Hindlimb muscle (tissue), 1 donor: ENCODE measurements around the gene SMIM32. TPM values are rescaled to one million over a fixed set of nuclear protein-coding genes. Genes with fewer than 3 reads are reported as not detected.

Experiments
- DNase-seq: peaks from one replicate; pipeline ENCODE4 v3.0.0-alpha.2; 2013
- polyA plus RNA-seq: library from polyadenylated mRNA; unstranded; fragments of 120-200 nt; gene quantifications from one replicate; pipeline ENCODE4 v1.2.1, GENCODE V29; 2013; ENCODE audit not compliant: insufficient read length

SMIM32 gene
- polyA plus RNA-seq, result not detected

DNA sequence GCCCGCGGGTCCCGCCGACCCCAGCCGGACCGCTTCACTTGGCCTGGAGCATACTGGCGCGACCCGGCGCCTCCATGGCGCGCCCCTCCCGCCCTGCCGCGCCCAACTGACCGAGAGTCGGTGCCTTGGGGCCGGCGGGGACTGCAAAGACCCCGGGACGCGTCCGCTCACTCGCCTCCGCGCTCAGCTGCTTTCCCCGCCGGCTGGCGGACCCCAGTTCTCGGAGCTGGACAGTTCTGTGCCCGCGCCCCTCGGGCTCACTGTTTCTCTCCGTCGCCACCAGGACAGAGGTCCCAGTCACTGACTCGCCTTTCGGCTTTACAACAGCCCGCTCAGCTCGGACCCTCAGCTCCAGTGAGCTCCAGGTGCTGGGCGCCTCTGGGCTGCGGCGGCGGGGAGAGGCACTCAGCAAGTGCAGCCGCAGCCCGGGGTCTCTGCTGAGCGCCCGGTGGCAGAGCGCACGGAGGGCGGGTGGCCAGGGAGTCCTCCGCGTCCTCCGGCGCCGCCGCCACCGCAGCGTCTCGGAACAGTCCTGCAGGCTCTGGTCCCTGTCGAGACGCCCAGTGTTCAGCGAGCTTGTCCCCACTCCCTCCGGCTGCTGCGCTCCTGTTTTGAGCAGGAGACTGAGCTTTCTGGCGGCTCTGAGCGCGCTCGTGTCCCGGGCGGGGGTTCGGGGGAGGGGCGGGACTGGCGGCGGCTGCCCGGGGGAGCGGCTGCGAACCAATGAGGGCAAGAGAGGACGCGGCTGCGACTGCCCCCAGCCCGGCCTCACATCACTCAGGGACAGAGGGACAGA lies at the start of gene SMIM32:
Gene SMIM32, minus strand, starts transcription at position 637 of the 796 bp plus-strand sequence. CDS start 638 bp downstream, outside the sequence.
- peak; percentile 34 for DNase-seq

DNA sequence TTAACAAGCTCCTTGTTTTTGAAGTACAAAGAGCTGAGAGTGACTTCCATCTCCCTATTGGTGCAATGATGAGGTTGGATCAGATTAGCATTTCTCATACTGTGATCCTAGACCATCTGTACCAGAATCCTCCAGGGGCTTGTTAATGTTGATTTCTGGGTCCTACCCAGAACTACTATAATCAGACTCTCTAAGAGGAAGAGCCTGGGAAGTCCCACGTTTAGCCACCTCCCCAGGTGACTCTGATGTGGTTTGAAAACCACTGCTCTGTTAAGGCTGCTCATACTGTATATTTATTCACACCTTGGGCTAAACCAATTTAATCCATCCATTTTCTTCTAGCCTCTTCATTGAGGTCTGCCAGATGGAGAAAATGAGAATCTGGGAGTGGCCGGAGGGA lies 49.6 kb upstream of the SMIM32 start:
- no peak for DNase-seq

- no peak for DNase-seq
Observed at GRCh38 chr5:136242136-136242535, 49.2 kb upstream of the SMIM32 start.

- no peak for DNase-seq
Observed at GRCh38 chr5:136240894-136241293, 47.9 kb upstream of the SMIM32 start.

DNA sequence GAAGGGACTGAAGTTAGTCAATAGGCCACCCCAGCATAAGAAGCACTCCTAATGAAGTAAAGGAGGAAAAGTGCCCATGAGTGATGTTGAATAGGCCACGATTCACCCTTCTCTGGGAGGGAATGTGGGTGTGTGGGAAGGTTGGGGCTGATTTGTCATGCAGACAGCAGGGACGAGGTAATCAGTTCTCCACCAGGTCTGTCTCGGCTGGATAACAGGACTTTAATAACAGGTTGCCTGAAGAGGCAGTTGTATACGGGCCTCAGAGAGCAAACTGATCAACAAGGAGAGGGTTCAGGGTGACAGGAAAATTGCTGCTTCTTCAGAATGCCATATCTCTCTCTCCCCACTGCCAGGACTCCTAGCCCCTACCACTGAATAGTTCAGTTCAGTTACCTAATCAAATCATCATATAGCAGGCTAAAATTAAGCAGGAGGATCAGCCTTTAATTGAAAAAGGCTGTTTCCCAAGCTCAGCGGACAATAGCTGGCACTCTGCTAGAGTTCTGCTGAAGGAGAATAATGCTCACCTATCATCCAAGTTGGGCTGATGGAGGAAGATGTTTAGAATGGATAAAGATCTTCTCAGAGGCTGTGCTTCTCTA lies 43.6 kb upstream of the SMIM32 start:
- DNase-seq, result no peak

DNA sequence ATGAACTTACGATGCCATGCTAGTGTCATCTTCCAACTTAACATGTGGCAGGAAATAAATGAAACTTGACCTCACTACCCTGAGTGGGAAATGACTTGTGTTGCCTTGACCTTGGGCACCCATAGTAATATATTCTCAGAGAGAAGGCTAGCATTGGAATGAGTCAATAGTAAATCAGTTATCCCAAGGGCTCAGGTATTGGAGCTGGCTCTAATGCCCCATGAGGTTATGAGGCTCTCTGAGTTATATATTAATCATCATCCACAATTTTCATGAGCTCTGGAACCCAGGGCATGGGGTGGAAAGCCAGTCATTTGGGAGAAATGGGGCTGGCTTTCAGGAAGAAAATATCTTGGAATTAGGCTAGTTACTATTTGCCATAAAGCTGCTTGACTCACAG lies 42.4 kb upstream of the SMIM32 start:
- DNase-seq, result no peak

DNA sequence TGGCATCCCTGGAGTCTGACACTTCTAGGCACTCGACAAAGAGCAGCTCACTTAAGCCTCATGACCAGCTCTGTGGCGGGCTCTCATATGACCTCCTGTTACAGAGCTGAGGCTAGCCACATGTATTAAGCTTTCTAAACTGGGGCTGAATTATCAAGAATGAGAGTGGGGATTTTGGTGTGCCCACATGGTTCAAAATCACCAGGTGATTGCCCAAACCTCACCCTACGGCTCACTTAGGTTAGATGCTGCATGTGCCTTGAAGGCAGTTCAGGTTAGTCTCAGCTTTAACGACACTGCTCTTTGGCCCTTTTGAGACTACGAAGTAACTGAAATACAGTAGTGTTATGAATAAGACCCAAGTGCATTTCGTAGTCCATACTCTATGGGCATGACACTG lies 39.4 kb upstream of the SMIM32 start:
- DNase-seq, result no peak

DNA sequence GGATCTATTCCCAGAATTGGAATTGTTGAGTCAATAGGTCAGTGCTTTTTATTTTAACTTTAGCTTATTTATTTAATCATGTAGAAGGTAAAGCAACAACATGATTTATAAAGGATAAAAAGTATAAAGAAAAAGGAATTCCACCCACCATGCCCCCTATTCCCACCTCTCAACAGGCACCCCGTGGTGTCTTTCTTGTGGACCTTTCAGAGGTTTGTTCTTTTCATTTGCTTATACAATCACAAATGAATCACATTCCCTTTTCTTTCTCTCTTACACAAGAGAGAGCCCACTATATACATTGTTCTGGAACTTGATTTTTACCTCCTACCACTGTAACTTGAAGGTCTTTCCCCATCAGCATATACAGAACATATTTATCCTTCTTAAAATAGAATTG lies 37.2 kb upstream of the SMIM32 start:
- no peak for DNase-seq

DNA sequence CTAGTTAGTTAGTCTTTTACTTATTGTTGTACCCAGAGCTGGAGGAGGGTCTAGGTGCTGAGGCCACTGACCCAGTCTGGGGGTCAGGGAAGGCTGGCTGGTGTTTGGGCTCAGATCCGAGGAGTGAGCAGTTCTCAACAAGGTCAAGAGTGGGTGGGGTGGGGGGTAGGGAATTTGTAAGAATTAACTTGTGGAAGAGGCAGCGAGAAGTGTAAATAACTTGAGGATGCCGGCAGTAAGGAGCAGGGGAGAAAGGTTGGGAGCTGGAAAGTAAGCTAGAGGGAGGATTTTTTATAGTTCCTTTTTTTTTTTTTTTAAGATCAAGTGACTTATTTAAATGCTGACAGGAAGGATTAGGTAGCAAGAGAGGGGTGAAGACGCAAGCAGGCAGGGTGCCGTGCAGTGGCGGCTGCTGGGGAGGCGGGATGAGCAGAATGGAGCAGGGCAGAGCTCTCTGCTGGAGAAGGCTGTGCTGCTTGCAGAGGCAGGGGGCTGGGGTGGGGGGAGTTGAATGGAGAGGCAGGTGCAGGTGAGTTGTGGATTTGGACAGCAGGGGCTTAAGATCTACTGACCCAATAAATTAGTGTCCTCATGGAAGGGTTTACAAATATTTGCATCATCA lies 35.3 kb upstream of the SMIM32 start:
- no peak for DNase-seq

- DNase-seq, result no peak
Observed at GRCh38 chr5:136226401-136226800, 33.4 kb upstream of the SMIM32 start.

DNA sequence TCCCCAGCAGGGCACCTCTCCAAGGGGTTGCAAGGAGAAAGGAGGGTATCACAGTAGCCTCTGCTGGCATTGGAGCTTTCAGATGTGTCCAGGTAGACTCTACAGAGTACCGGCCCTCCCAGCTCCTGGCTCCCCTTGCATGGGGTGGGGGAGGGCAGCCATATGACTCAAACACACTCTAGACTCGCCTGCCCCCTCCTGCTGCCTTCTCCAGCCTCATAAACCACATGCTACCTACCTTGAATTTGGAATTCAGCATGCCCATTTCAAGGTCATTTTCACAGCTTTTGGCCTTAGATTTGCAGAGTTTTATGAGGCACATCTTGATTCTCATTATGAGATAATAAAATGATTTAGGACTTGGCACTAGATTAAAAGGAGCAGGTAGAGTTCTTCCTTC lies 32.8 kb upstream of the SMIM32 start:
- DNase-seq, result no peak

DNA sequence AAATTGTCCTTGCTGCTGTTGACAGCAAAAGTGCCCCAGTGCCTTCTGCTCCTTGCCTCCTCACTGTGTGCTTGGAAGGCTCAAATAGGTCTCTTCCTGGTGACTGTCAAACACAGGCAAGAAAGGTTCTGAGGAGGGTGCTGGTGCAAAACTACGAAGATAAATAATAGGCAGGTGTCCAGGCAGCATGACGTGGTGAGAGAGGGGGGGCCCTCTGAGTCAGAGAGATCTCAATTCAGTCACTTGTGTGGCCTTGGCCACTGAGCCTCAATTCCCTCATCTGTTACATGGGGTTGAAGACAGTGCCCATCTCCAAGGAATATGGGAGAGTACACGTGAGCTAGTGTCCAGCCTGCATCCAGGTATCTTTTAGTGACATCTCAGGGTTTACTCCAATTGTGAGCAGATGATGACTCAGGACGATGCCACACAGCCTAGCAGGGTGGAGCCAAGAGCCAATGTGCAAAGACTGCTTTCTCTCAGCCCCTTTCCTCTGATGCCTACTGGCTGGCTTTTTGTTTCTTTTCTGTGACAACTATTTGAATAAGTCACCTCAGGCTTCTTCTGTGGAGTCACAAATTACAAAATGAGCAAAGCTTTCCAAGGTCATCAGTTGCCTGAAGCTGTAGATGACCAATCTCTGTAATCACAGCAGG lies 29.7 kb upstream of the SMIM32 start:
- no peak for DNase-seq

GRCh38 chr5:136221340-136221739 lies 28.4 kb upstream of the SMIM32 start:
- no peak for DNase-seq

GRCh38 chr5:136216230-136216629 lies 23.3 kb upstream of the SMIM32 start:
- no peak for DNase-seq

DNA sequence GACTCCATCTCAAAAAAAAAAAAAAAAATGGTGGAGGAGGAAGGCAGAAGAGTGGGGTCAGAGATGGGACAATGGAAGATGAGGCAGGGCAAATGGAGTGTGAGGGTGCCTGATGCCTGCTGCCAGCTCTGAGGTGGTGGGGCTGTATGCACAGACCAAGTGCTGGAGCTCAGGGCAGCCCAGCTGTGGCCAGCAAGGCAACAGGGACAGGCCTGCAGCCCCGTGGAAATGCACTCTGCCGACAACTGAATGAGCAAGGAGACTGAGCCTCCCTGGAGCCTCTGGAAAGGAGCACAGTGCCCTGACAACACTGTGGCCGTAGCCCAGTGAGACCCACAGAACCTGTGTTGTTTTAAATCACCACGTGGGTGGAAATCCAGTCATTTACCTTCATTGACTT lies 22.9 kb upstream of the SMIM32 start:
- no peak for DNase-seq

DNA sequence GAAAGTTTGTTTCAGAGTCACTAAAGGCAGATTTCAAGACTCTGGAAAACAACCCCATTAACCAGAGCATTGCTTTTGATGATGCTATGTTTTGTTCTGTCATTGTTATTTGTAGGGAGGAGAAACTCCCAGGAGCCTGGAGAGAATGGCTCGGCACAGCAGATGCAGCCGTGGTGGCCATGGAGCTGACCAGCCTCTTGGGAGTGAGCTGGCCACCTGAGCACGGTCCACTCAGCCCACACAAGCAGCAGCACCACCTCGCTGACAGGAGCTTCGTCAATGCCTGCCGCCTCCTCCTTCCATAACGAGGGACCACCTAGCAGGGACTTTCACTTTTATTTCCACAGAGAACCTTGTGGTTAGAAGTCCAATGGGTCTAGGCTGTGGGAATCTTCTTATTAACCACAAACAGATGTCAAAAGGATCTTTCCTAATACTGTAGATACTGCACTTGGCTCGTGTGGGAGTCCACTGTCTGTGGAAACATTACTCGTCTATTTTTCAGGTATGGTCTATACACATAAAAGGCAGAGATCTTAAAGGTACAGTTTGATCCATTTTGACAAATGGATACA lies 21.0 kb upstream of the SMIM32 start:
- no peak for DNase-seq

- DNase-seq, result peak; percentile 48
Observed at GRCh38 chr5:136212252-136212721, 19.3 kb upstream of the SMIM32 start.

DNA sequence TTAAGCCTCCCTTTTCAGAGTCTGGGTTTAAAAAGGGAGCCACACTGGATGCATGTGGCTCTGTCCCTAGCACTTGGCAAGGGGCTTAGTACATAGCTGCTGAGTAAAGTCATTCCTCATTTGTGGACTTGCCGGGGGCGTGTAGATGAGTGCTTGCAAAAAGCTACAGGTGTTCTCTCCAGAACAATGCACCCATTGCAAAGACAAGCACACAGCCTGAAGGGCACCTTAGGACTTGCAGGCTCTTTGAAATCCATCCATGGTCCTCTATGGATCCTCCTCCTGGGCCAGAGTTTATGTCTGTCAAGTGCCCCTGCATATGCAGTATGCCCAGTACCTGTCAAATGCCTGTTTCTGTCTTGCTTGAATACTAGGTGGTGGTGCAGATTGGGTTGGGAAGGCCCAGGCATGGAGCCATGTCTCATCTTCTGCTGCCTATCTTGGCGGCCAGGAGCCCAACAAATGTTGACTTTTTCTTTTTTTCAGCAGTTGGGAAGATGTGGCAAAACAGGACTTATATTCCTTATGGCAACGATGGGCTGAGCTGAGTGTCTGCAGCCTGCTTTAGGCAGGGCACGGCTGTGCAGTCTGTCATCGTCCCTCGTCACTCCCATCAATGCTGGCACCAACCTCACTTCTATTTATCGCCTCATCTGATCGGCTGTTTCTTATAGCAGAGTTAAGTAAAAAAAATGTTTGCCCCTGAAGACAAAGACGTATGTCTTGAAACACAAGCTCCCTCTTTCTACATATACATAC lies 18.5 kb upstream of the SMIM32 start:
- no peak for DNase-seq

- DNase-seq, result no peak
Observed at GRCh38 chr5:136210259-136210658, 17.3 kb upstream of the SMIM32 start.

GRCh38 chr5:136209346-136209910 lies 16.5 kb upstream of the SMIM32 start:
- DNase-seq, result no peak

GRCh38 chr5:136208916-136209315 lies 16.0 kb upstream of the SMIM32 start:
- no peak for DNase-seq

DNA sequence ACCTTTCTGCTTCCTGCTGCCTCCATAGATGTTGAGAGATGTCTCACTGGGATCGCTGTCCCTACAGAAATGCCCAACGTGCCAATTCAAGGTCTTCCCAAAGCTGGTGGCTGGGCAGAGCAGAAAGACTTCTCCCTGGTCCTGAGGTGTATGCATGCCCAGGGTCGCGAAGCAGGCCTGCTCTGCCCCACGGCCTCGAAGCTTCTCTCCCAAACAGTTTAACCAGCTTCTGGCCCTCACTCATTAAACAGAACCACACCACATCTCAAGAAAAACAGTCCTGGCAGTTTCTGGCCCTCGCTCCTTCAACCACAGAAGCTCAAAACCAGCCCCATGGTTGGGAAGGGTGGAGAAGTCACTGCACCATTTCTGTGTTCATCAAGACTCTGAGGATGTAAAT lies 14.7 kb upstream of the SMIM32 start:
- DNase-seq, result no peak
